ENCODE data around the gene FBXO45. TPM values are rescaled to one million over a fixed set of nuclear protein-coding genes. Genes with fewer than 3 reads are reported as not detected.
"Not testable (repeated sequence)": the region's sequence is repeated elsewhere in the genome, so short reads cannot be mapped to it uniquely, and the experiment has no call there.

Gene FBXO45
- total and polyA plus RNA-seq, 12 donors: 1.5 to 8.1 (median 5.1) TPM

- Histone ChIP-seq H3K36me3 (replicated peaks in 1 of 2) (no peaks in the 10 kb centered on the region), H3K27ac (no peak overlapping the region), H3K27me3 (no peaks in the 10 kb centered on the region), H3K4me3 (no peak overlapping the region), H3K4me1 (replicated peaks in 1 of 2) (no peaks in the 10 kb centered on the region), H3K9me3 (replicated peaks in 1 of 3) (peaks cover 0 to 4% (median 0%) of the 10 kb centered on the region in 3 donors)
- intact Hi-C loops (cut with DNase I): no loop called here
- 88 to 95% (median 94%) methylated on average over 2 of the region's 2 CpGs for whole genome bisulfite sequencing, 4 donors
- TF ChIP-seq POLR2A (IDR thresholded peaks at IDR 0.05): no peak
- no peak for TF ChIP-seq CTCF (IDR thresholded peaks at IDR 0.05)
- DNase-seq: no peak
Observed at GRCh38 chr3:196544491-196544992, 23.9 kb upstream of the FBXO45 start.

- intact Hi-C loops (cut with DNase I): no loop called here
- DNase-seq: no peak
- no peaks in the 10 kb centered on the region for H3K27me3 ChIP-seq
- H3K4me1 ChIP-seq (replicated peaks in 1 of 2): no peaks in the 10 kb centered on the region
- 70 to 82% (median 80%) methylated on average over 5 of the region's 5 CpGs for WGBS, 4 donors
- TF ChIP-seq CTCF (IDR thresholded peaks at IDR 0.05) (no peak), POLR2A (IDR thresholded peaks at IDR 0.05) (no peak)
- H3K36me3 ChIP-seq (replicated peaks in 1 of 2): no peaks in the 10 kb centered on the region
- no peak overlapping the region for H3K27ac ChIP-seq
- H3K4me3 ChIP-seq: no peak overlapping the region
- peaks cover 0 to 6% (median 0%) of the 10 kb centered on the region in 3 donors for H3K9me3 ChIP-seq (replicated peaks in 1 of 3)
Observed at GRCh38 chr3:196546537-196546936, 21.9 kb upstream of the FBXO45 start.

GRCh38 chr3:196547067-196547466 lies 21.4 kb upstream of the FBXO45 start:
- no peak overlapping the region for H3K27ac ChIP-seq
- no peak overlapping the region for H3K4me3 ChIP-seq
- no peaks in the 10 kb centered on the region for H3K27me3 ChIP-seq
- DNase-seq: no peak
- WGBS, 4 donors: 80 to 94% (median 87%) methylated on average over 2 of the region's 2 CpGs
- TF ChIP-seq POLR2A (IDR thresholded peaks at IDR 0.05) (no peak), CTCF (IDR thresholded peaks at IDR 0.05) (no peak)
- no peaks in the 10 kb centered on the region for H3K4me1 ChIP-seq (replicated peaks in 1 of 2)
- H3K36me3 ChIP-seq (replicated peaks in 1 of 2): no peaks in the 10 kb centered on the region
- intact Hi-C loops (cut with DNase I): no loop called here
- peaks cover 0 to 6% (median 0%) of the 10 kb centered on the region in 3 donors for H3K9me3 ChIP-seq (replicated peaks in 1 of 3)

- not testable (repeated sequence) for H3K4me3 ChIP-seq
- WGBS, 4 donors: 97 to 100% (median 100%) methylated on average over 1 of the region's 1 CpG
Observed at GRCh38 chr3:196549312-196549711, 19.1 kb upstream of the FBXO45 start.

GRCh38 chr3:196550172-196550571 lies 18.3 kb upstream of the FBXO45 start:
- H3K9me3 ChIP-seq (replicated peaks in 1 of 3); H3K27ac ChIP-seq; H3K36me3 ChIP-seq (replicated peaks in 1 of 2); intact Hi-C loops (cut with DNase I); DNase-seq; H3K27me3 ChIP-seq; H3K4me3 ChIP-seq; H3K4me1 ChIP-seq (replicated peaks in 1 of 2): not testable (repeated sequence)
- WGBS, 4 donors: 82 to 88% (median 84%) methylated on average over 3 of the region's 3 CpGs

More at GRCh38 chr3:196549312-196549711, 19.1 kb upstream of the FBXO45 start:
- H3K27me3 ChIP-seq; H3K36me3 ChIP-seq (replicated peaks in 1 of 2); H3K9me3 ChIP-seq (replicated peaks in 1 of 3); H3K27ac ChIP-seq; DNase-seq; H3K4me1 ChIP-seq (replicated peaks in 1 of 2); intact Hi-C loops (cut with DNase I): not testable (repeated sequence)
